IMR-90 (cell line): ENCODE measurements around the gene SEZ6L. TPM values are rescaled to one million over a fixed set of nuclear protein-coding genes. Genes with fewer than 3 reads are reported as not detected.

Experiments used
- ATAC-seq: fragments of 200-7000 bp; cut with Tn5 transposase; 2 replicates; pipeline ENCODE4 v1.9.1; 2020; ENCODE audit warnings: low read depth, mild to moderate bottlenecking, moderate library complexity
- BruUV-seq: library from RNA; stranded (reverse); fragments of 400-500 nt; replicated peaks from 2 replicates; lab custom pipeline; 2021; lab: Mats Ljungman, UMichigan
- CTCF ChIA-PET: fragments of 300-600 bp; formaldehyde crosslinking; extraction: SDS; loops from one replicate; lab custom pipeline; 2021; ENCODE audit warnings: antibody characterized with exemption; lab: Yijun Ruan, JAX
- POLR2A ChIA-PET: fragments of 300-600 bp; sonication (Branson Sonifier 250); formaldehyde crosslinking; loops from one replicate; lab custom pipeline; 2022; ENCODE audit warnings: antibody characterized with exemption; ENCODE audit not compliant: unreplicated experiment; lab: Charles Lee
- DNase-seq: peaks from one replicate; pipeline ENCODE4 v3.0.0; 2013
- H2AFZ ChIP-seq: replicated peaks from 2 replicates; pipeline ENCODE3; 2013; ENCODE audit warnings: low read length, mild to moderate bottlenecking; ENCODE audit not compliant: poor library complexity
- H2AK5ac ChIP-seq: 2 replicates; pipeline ENCODE4 v1.6.1; 2013; ENCODE audit warnings: low read depth, low read length, inconsistent platforms
- H2AK9ac ChIP-seq: replicated peaks from 2 replicates; pipeline ENCODE3; 2013; ENCODE audit warnings: mild to moderate bottlenecking, low read depth, low read length, moderate library complexity; ENCODE audit not compliant: poor library complexity
- H2BK120ac ChIP-seq: 2 replicates; pipeline ENCODE4 v1.6.1; 2013; ENCODE audit warnings: low read depth, low read length, inconsistent platforms
- H2BK15ac ChIP-seq: 3 replicates; pipeline ENCODE4 v1.6.1; 2013; ENCODE audit warnings: low read depth, low read length, inconsistent platforms
- H2BK20ac ChIP-seq: 2 replicates; pipeline ENCODE4 v1.6.1; 2013; ENCODE audit warnings: low read depth, mild to moderate bottlenecking, inconsistent platforms, low read length, moderate library complexity
- H2BK5ac ChIP-seq: 2 replicates; pipeline ENCODE4 v1.6.1; 2013; ENCODE audit warnings: mild to moderate bottlenecking, low read depth, low read length, inconsistent platforms; ENCODE audit not compliant: poor library complexity, severe bottlenecking
- H3K14ac ChIP-seq: replicated peaks from 2 replicates; pipeline ENCODE4 v1.6.1; 2013; ENCODE audit warnings: low read depth, low read length, inconsistent platforms
- H3K18ac ChIP-seq: 2 replicates; pipeline ENCODE4 v1.6.1; 2013; ENCODE audit warnings: low read depth, low read length, control low read depth
- H3K23ac ChIP-seq: 2 replicates; pipeline ENCODE4 v1.6.1; 2013; ENCODE audit warnings: low read depth, low read length, inconsistent platforms
- H3K27ac ChIP-seq: 2 replicates; pipeline ENCODE4 v1.5.1; 2013; ENCODE audit warnings: mild to moderate bottlenecking, control low read depth, low read length; ENCODE audit not compliant: insufficient read depth
- H3K27me3 ChIP-seq: 2 replicates; pipeline ENCODE4 v1.6.1; 2013; ENCODE audit warnings: low read length; ENCODE audit not compliant: control insufficient read depth, insufficient read depth
- H3K36me3 ChIP-seq: 2 replicates; pipeline ENCODE4 v1.6.1; 2013; ENCODE audit warnings: low read length, mixed read lengths; ENCODE audit not compliant: control insufficient read depth, insufficient read depth
- H3K4ac ChIP-seq: 2 replicates; pipeline ENCODE4 v1.6.1; 2013; ENCODE audit warnings: low read depth, low read length, inconsistent platforms
- H3K4me1 ChIP-seq: 2 replicates; pipeline ENCODE4 v1.6.1; 2013; ENCODE audit warnings: low read length, mixed read lengths; ENCODE audit not compliant: control insufficient read depth, insufficient read depth
- H3K4me2 ChIP-seq: 2 replicates; pipeline ENCODE4 v1.6.1; 2013; ENCODE audit warnings: low read depth, mild to moderate bottlenecking, control low read depth, low read length, moderate library complexity
- H3K4me3 ChIP-seq: 2 replicates; pipeline ENCODE4 v1.5.1; 2013; ENCODE audit warnings: low read depth, mild to moderate bottlenecking, control low read depth, low read length, moderate library complexity; ENCODE audit not compliant: insufficient read depth
- H3K56ac ChIP-seq: 2 replicates; pipeline ENCODE4 v1.6.1; 2013; ENCODE audit warnings: low read length, inconsistent platforms; ENCODE audit not compliant: insufficient read depth; ENCODE audit errors: extremely low read depth
- H3K79me1 ChIP-seq, 2 experiments: 2 replicates each; pipeline ENCODE4 v1.6.1; 2013; ENCODE audit warnings: low read length in 2 of 2, inconsistent platforms in 1 of 2, low read depth in 1 of 2
- H3K9ac ChIP-seq: 2 replicates; pipeline ENCODE4 v1.6.1; 2013; ENCODE audit warnings: low read depth, low read length, control low read depth
- H3K9me1 ChIP-seq: 2 replicates; pipeline ENCODE4 v1.6.1; 2013; ENCODE audit warnings: low read length, inconsistent platforms; ENCODE audit not compliant: insufficient read depth
- H3K9me3 ChIP-seq: 2 replicates; pipeline ENCODE4 v1.6.1; 2013; ENCODE audit warnings: low read length; ENCODE audit not compliant: control insufficient read depth, insufficient read depth
- H4K20me1 ChIP-seq: 2 replicates; pipeline ENCODE4 v1.6.1; 2013; ENCODE audit warnings: low read length, inconsistent platforms; ENCODE audit not compliant: insufficient read depth
- H4K5ac ChIP-seq: 2 replicates; pipeline ENCODE4 v1.6.1; 2013; ENCODE audit warnings: mild to moderate bottlenecking, low read depth, low read length, control low read depth
- H4K8ac ChIP-seq, 2 experiments: 2 replicates each; pipeline ENCODE4 v1.6.1; 2013; ENCODE audit warnings: low read depth in 2 of 2, low read length in 2 of 2, control low read depth in 1 of 2, inconsistent platforms in 1 of 2
- H4K91ac ChIP-seq: 2 replicates; pipeline ENCODE4 v1.6.1; 2013; ENCODE audit warnings: low read depth, low read length, inconsistent platforms; ENCODE audit not compliant: insufficient read depth
- BHLHE40 ChIP-seq: fragments of 150-350 bp; IDR thresholded peaks from 2 replicates; pipeline ENCODE4 v1.6.1; 2016; ENCODE audit warnings: mild to moderate bottlenecking, low read depth, low read length
- CEBPB ChIP-seq: IDR thresholded peaks from 2 replicates; pipeline ENCODE4 v1.6.1; 2012; ENCODE audit warnings: low read depth, low read length, improper control_type of control experiment
- CHD1 ChIP-seq: IDR thresholded peaks from 2 replicates; pipeline ENCODE4 v1.6.1; 2012; ENCODE audit warnings: low read depth, low read length, improper control_type of control experiment
- FOS ChIP-seq: fragments of 150-350 bp; IDR thresholded peaks from 2 replicates; pipeline ENCODE4 v1.6.1; 2016; ENCODE audit warnings: low read depth, low read length
- MAFK ChIP-seq: IDR thresholded peaks from 2 replicates; pipeline ENCODE4 v1.6.1; 2012; ENCODE audit warnings: low read depth, low read length, improper control_type of control experiment
- MAZ ChIP-seq: IDR thresholded peaks from 2 replicates; pipeline ENCODE4 v1.6.1; 2012; ENCODE audit warnings: low read depth, mild to moderate bottlenecking, low read length, improper control_type of control experiment, moderate library complexity, borderline replicate concordance
- MXI1 ChIP-seq: IDR thresholded peaks from 2 replicates; pipeline ENCODE4 v1.6.1; 2012; ENCODE audit warnings: low read depth, mild to moderate bottlenecking, low read length, moderate library complexity, borderline replicate concordance
- NFE2L2 ChIP-seq: fragments of 150-350 bp; IDR thresholded peaks from 2 replicates; pipeline ENCODE4 v1.6.1; 2016; ENCODE audit warnings: low read depth, mild to moderate bottlenecking, low read length
- POLR2A ChIP-seq: IDR thresholded peaks from 2 replicates; pipeline ENCODE4 v1.6.1; 2012; ENCODE audit warnings: mild to moderate bottlenecking, low read depth, low read length
- RAD21 ChIP-seq: IDR thresholded peaks from 2 replicates; pipeline ENCODE4 v1.6.1; 2012; ENCODE audit warnings: low read length, improper control_type of control experiment
- RCOR1 ChIP-seq: IDR thresholded peaks from 2 replicates; pipeline ENCODE4 v1.6.1; 2012; ENCODE audit warnings: mild to moderate bottlenecking, low read length, improper control_type of control experiment; ENCODE audit not compliant: insufficient replicate concordance
- RFX5 ChIP-seq: IDR thresholded peaks from 2 replicates; pipeline ENCODE4 v1.8.0; 2012; ENCODE audit warnings: low read depth, mild to moderate bottlenecking, low read length, moderate library complexity
- SMC3 ChIP-seq: fragments of 150-350 bp; IDR thresholded peaks from 2 replicates; pipeline ENCODE4 v1.6.1; 2016; ENCODE audit warnings: low read depth, mild to moderate bottlenecking, antibody characterized with exemption, low read length, moderate library complexity
- WGBS, 2 experiments: methylation state at CpG; one replicate each; pipeline versions ENCODE4 v1.1.5 to v1.1.7; 2013; ENCODE audit warnings: missing lambda C conversion rate in 2 of 2; ENCODE audit not compliant: insufficient read length in 1 of 2; ENCODE audit errors: extremely low coverage in 2 of 2; 5-methylcytosine and 5-hydroxymethylcytosine counted together
- dilution Hi-C: fragments of 300-500 bp; cut with HindIII; formaldehyde crosslinking; loops from one replicate; pipeline ENCODE4 v1.14.3; 2018; ENCODE audit warnings: low sequenced_read_pairs; ENCODE audit not compliant: unreplicated experiment
- in situ Hi-C: fragments of 300-500 bp; cut with MboI; formaldehyde crosslinking; loops from 3 replicates; pipeline ENCODE4 v1.14.3; 2019; ENCODE audit warnings: low sequenced_read_pairs, inconsistent platforms, mixed read lengths
- intact Hi-C: fragments of 100-400 bp; cut with micrococcal nuclease; formaldehyde crosslinking; loops from 2 replicates; pipeline ENCODE4 v1.10.0; 2022
- polyA plus RNA-seq, 3 experiments: library from polyadenylated mRNA; depleted of rRNA; stranded (reverse); fragments of >200 nt; gene quantifications; 2 replicates each; pipeline ENCODE4 v1.2.3, GENCODE V29; 2012; ENCODE audit warnings: low replicate concordance in 1 of 3
- total RNA-seq: library from RNA; depleted of rRNA; stranded (reverse); fragments of >200 nt; gene quantifications from 2 replicates; pipeline ENCODE4 v1.2.3, GENCODE V29; 2012
- TF ChIP-seq, protein P1 (sequence below): conservative IDR thresholded peaks from 2 replicates; pipeline ENCODE4 v1.5.1; 2012; ENCODE audit warnings: mild to moderate bottlenecking, low read depth, low read length, improper control_type of control experiment
- TF ChIP-seq, protein P2 (sequence below): fragments of 150-350 bp; IDR thresholded peaks from 2 replicates; pipeline ENCODE4 v1.6.1; 2016; ENCODE audit warnings: low read depth, mild to moderate bottlenecking, low read length, moderate library complexity, borderline replicate concordance

SEZ6L gene
- total and polyA plus RNA-seq, 2 of the 4 experiments (the other 2 are of a cell fraction), result not detected

DNA sequence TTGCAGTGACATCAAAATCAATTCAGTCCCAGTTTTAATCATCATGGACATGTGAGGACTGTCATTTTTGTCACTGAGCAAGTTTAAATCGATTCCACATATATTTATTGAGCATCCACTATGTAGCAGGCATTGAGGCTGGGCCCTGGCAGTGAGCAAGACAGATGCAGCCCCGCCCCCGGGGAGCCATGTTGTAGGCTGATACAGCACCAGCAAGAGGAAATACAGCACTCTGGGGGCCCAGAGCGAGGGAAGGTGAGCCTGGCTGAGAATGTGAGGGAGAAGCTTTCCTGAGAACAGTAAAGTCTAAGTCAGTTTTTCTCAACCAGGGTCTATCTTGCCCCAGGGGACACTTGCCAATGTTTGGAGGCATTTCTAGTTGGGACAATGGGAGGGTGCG is 151.2 kb downstream of the SEZ6L start:
- ATAC-seq (no peak), DNase-seq (no peak)
- TF ChIP-seq MXI1 (no peak), BHLHE40 (no peak), RAD21 (no peak), CEBPB (no peak), RCOR1 (no peak), MAZ (no peak), NFE2L2 (no peak), SMC3 (no peak), CHD1 (no peak), RFX5 (no peak), FOS (no peak), MAFK (no peak), POLR2A (no peak)
- TF ChIP-seq, protein P1, sequence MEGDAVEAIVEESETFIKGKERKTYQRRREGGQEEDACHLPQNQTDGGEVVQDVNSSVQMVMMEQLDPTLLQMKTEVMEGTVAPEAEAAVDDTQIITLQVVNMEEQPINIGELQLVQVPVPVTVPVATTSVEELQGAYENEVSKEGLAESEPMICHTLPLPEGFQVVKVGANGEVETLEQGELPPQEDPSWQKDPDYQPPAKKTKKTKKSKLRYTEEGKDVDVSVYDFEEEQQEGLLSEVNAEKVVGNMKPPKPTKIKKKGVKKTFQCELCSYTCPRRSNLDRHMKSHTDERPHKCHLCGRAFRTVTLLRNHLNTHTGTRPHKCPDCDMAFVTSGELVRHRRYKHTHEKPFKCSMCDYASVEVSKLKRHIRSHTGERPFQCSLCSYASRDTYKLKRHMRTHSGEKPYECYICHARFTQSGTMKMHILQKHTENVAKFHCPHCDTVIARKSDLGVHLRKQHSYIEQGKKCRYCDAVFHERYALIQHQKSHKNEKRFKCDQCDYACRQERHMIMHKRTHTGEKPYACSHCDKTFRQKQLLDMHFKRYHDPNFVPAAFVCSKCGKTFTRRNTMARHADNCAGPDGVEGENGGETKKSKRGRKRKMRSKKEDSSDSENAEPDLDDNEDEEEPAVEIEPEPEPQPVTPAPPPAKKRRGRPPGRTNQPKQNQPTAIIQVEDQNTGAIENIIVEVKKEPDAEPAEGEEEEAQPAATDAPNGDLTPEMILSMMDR, result no peak
- TF ChIP-seq, protein P2, sequence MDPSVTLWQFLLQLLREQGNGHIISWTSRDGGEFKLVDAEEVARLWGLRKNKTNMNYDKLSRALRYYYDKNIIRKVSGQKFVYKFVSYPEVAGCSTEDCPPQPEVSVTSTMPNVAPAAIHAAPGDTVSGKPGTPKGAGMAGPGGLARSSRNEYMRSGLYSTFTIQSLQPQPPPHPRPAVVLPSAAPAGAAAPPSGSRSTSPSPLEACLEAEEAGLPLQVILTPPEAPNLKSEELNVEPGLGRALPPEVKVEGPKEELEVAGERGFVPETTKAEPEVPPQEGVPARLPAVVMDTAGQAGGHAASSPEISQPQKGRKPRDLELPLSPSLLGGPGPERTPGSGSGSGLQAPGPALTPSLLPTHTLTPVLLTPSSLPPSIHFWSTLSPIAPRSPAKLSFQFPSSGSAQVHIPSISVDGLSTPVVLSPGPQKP, result no peak
- no peaks in the 10 kb centered on the region for H3K9me3 ChIP-seq
- ChIA-PET CTCF (interaction anchor here (1.3 kb wide), 1 partner anchor 10 kb away, joined by 4 read pairs; no protein-coding TSS in a partner anchor), POLR2A (no interaction called here)
- no peaks in the 10 kb centered on the region for H3K9me1 ChIP-seq
- H3K36me3 ChIP-seq, result no peaks in the 10 kb centered on the region
- no peak overlapping the region for H3K4me3 ChIP-seq
- no peak overlapping the region for H3K9ac ChIP-seq
- H2BK20ac ChIP-seq, result no peak overlapping the region
- H4K20me1 ChIP-seq, result no peaks in the 10 kb centered on the region
- no peak overlapping the region for H2AK5ac ChIP-seq
- H3K56ac ChIP-seq, result no peak overlapping the region
- H3K4me1 ChIP-seq, result peaks cover 3% of the 10 kb centered on the region
- no peak overlapping the region for H3K4ac ChIP-seq
- H3K27ac ChIP-seq, result no peak overlapping the region
- H3K14ac ChIP-seq, result no peak overlapping the region
- H3K27me3 ChIP-seq, result peaks cover 8% of the 10 kb centered on the region; the same call in 1 of the 2 replicates
- in situ Hi-C loops, result no loop called here
- H3K4me2 ChIP-seq, result no peak overlapping the region
- dilution Hi-C loops, result no loop called here
- no peak overlapping the region for H2AFZ ChIP-seq
- H2BK5ac ChIP-seq, result no peak overlapping the region
- no peak overlapping the region for H4K8ac ChIP-seq
- H3K23ac ChIP-seq, result no peak overlapping the region
- H2AK9ac ChIP-seq, result no peak overlapping the region
- intact Hi-C loops, result no loop called here
- no CpG with 5 or more reads among the region's 5 CpGs for WGBS, 2 experiments
- no TSS peak for BruUV-seq
- H3K18ac ChIP-seq, result no peak overlapping the region
- no peaks in the 10 kb centered on the region for H3K79me1 ChIP-seq
- no peak overlapping the region for H2BK120ac ChIP-seq
- no peak overlapping the region for H4K5ac ChIP-seq
- H2BK15ac ChIP-seq, result no peak overlapping the region
- no peak overlapping the region for H4K91ac ChIP-seq
